Measurements from ENCODE around the gene FKBP4.

FKBP4 gene

GRCh38 chr12:2793561-2793960, 1.2 kb upstream of the FKBP4 start:
- TF ChIP-seq CTCF (IDR thresholded peaks at IDR 0.05) = no peak
- Histone ChIP-seq H3K4me3 (no peak overlapping the region), H3K27ac (no peak overlapping the region)
- no peak for DNase-seq (ENCODE audit: low spot score)

- TF ChIP-seq CTCF (IDR thresholded peaks at IDR 0.05) = no peak
- H3K4me3 ChIP-seq = peak overlapping the region; percentile 80
- DNase-seq (ENCODE audit: low spot score) = peak; percentile 83
- peak overlapping the region; percentile 82 to 85 for H3K27ac ChIP-seq
Measured at GRCh38 chr12:2794191-2794735, 507 bp upstream of the FKBP4 start.

- peak; percentile 83 for DNase-seq (ENCODE audit: low spot score)
- no peak for TF ChIP-seq CTCF (IDR thresholded peaks at IDR 0.05)
- Histone ChIP-seq H3K4me3 (peak overlapping the region; percentile 80), H3K27ac (peak overlapping the region; percentile 74 to 89)
Measured at GRCh38 chr12:2795291-2796186, 769 bp downstream of the FKBP4 start.

- no peak for TF ChIP-seq CTCF (IDR thresholded peaks at IDR 0.05)
- DNase-seq (ENCODE audit: low spot score) = no peak
- H3K4me3 ChIP-seq = peak overlapping the region; percentile 80
- peak overlapping the region; percentile 74 to 89 for H3K27ac ChIP-seq
Measured at GRCh38 chr12:2796187-2796666, 1.5 kb downstream of the FKBP4 start.

GRCh38 chr12:2797721-2798418, 3.1 kb downstream of the FKBP4 start:
- H3K4me3 ChIP-seq = no peak overlapping the region
- no peak for TF ChIP-seq CTCF (IDR thresholded peaks at IDR 0.05)
- DNase-seq (ENCODE audit: low spot score) = no peak
- peak overlapping the region in 1 of 2 donors; percentile 20 for H3K27ac ChIP-seq

GRCh38 chr12:2800046-2800570, 5.3 kb downstream of the FKBP4 start:
- Histone ChIP-seq H3K4me3 (no peak overlapping the region), H3K27ac (no peak overlapping the region)
- DNase-seq (ENCODE audit: low spot score) = no peak
- no peak for TF ChIP-seq CTCF (IDR thresholded peaks at IDR 0.05)
